GM23338 (cell line): Measurements from ENCODE around the gene RCOR3. TPM values are rescaled to one million over a fixed set of nuclear protein-coding genes. Genes with fewer than 3 reads are reported as not detected.
A peak's percentile ranks its signal among the peaks of the same experiment; 100 is the strongest.
"Not testable (repeated sequence)": the region's sequence is repeated elsewhere in the genome, so short reads cannot be mapped to it uniquely, and the experiment has no call there.

Source experiments
- ATAC-seq: fragments of 200-7000 bp; cut with Tn5 transposase; 3 replicates; pipeline ENCODE4 v1.9.1; 2020
- DNase-seq: peaks from one replicate; pipeline ENCODE4 v3.0.0-alpha.2; 2015; ENCODE audit warnings: low spot score
- H2AFZ ChIP-seq: fragments of 200-600 bp; sonication (generic); 2 replicates; pipeline ENCODE4 v1.8.0; 2016; ENCODE audit warnings: antibody characterized with exemption, mild to moderate bottlenecking, moderate library complexity
- H3F3A ChIP-seq: fragments of 200-600 bp; sonication (generic); replicated peaks from 2 replicates; pipeline ENCODE4 v1.8.0; 2017; ENCODE audit warnings: antibody characterized with exemption, mixed run types, low read depth
- H3K27ac ChIP-seq: fragments of 200-600 bp; sonication (generic); 2 replicates; pipeline ENCODE4 v1.6.1; 2016; ENCODE audit warnings: low read depth
- H3K27me3 ChIP-seq: fragments of 200-600 bp; sonication (generic); 2 replicates; pipeline ENCODE4 v1.8.0; 2016; ENCODE audit warnings: mild to moderate bottlenecking, mixed run types, moderate library complexity; ENCODE audit not compliant: insufficient read depth
- H3K36me3 ChIP-seq: fragments of 200-600 bp; sonication (generic); 2 replicates; pipeline ENCODE4 v1.8.0; 2016; ENCODE audit warnings: mild to moderate bottlenecking; ENCODE audit not compliant: insufficient read depth
- H3K4me1 ChIP-seq: fragments of 200-600 bp; sonication (generic); 2 replicates; pipeline ENCODE4 v1.8.0; 2016; ENCODE audit warnings: mild to moderate bottlenecking, moderate library complexity; ENCODE audit not compliant: insufficient read depth
- H3K4me2 ChIP-seq: fragments of 200-600 bp; sonication (generic); 2 replicates; pipeline ENCODE4 v1.7.1; 2017; ENCODE audit warnings: mixed run types
- H3K4me3 ChIP-seq: fragments of 200-600 bp; sonication (generic); 2 replicates; pipeline ENCODE4 v1.6.1; 2016; ENCODE audit warnings: mixed run types
- H3K79me2 ChIP-seq: fragments of 200-600 bp; sonication (generic); replicated peaks from 2 replicates; pipeline ENCODE4 v1.8.0; 2017; ENCODE audit warnings: mild to moderate bottlenecking; ENCODE audit not compliant: insufficient read depth
- H3K9me2 ChIP-seq: fragments of 200-600 bp; sonication (generic); 2 replicates; pipeline ENCODE4 v1.8.0; 2017; ENCODE audit not compliant: insufficient read depth
- H4K20me1 ChIP-seq: fragments of 200-600 bp; sonication (generic); replicated peaks from 2 replicates; pipeline ENCODE4 v1.8.0; 2017; ENCODE audit warnings: mild to moderate bottlenecking; ENCODE audit not compliant: insufficient read depth
- H3K27ac Mint-ChIP-seq: 2 replicates; pipeline ENCODE4 v1.8.0; 2020; ENCODE audit warnings: inconsistent platforms, mild to moderate bottlenecking, moderate library complexity, mixed read lengths
- H3K27me3 Mint-ChIP-seq: 3 replicates; pipeline ENCODE4 v1.8.0; 2022; ENCODE audit warnings: low read depth, mild to moderate bottlenecking, moderate library complexity, mixed read lengths, inconsistent platforms; ENCODE audit not compliant: insufficient read depth, poor library complexity
- H3K36me3 Mint-ChIP-seq: 3 replicates; pipeline ENCODE4 v1.8.0; 2021; ENCODE audit warnings: low read depth, mild to moderate bottlenecking, inconsistent platforms, moderate library complexity, mixed read lengths
- H3K4me1 Mint-ChIP-seq: 3 replicates; pipeline ENCODE4 v1.8.0; 2020; ENCODE audit warnings: mild to moderate bottlenecking, inconsistent platforms, mixed read lengths
- H3K4me3 Mint-ChIP-seq: 3 replicates; pipeline ENCODE4 v1.8.0; 2021; ENCODE audit warnings: moderate library complexity, mild to moderate bottlenecking, inconsistent platforms, mixed read lengths
- H3K9me3 Mint-ChIP-seq: 3 replicates; pipeline ENCODE4 v1.8.0; 2020; ENCODE audit warnings: moderate library complexity, mild to moderate bottlenecking, inconsistent platforms, mixed read lengths
- CREB1 ChIP-seq: fragments of 250-450 bp; sonication (Bioruptor Pico); IDR thresholded peaks from 2 replicates; pipeline ENCODE4 v1.5.0; 2020; ENCODE audit warnings: low read depth, mild to moderate bottlenecking, moderate library complexity
- CTCF ChIP-seq, 2 experiments: fragments of 200-600 bp in 1 of 2; sonication (generic) in 1 of 2; conservative IDR thresholded peaks; 2 replicates each; pipeline versions ENCODE4 v1.5.1 to v1.6.1; 2016 to 2017; ENCODE audit warnings: antibody characterized with exemption in 2 of 2, low read depth in 2 of 2, mild to moderate bottlenecking in 2 of 2, moderate library complexity in 1 of 2
- EZH2 ChIP-seq: fragments of 200-600 bp; sonication (generic); IDR thresholded peaks from one replicate; pipeline ENCODE4 v1.8.0; 2017; ENCODE audit warnings: antibody characterized with exemption, mild to moderate bottlenecking, low read depth; ENCODE audit not compliant: unreplicated experiment
- EZH2phosphoT487 ChIP-seq: fragments of 200-600 bp; sonication (generic); IDR thresholded peaks from one replicate; pipeline ENCODE4 v1.8.1; 2018; ENCODE audit warnings: antibody characterized with exemption; ENCODE audit not compliant: unreplicated experiment
- JUNB ChIP-seq: IDR thresholded peaks from one replicate; pipeline ENCODE4 v1.6.1; 2016; ENCODE audit warnings: antibody characterized with exemption; ENCODE audit not compliant: unreplicated experiment
- NANOG ChIP-seq: IDR thresholded peaks from 2 replicates; pipeline ENCODE4 v1.6.1; 2016; ENCODE audit warnings: antibody characterized with exemption, borderline replicate concordance
- POLR2AphosphoS5 ChIP-seq: IDR thresholded peaks from 2 replicates; pipeline ENCODE4 v1.6.1; 2016; ENCODE audit warnings: antibody characterized with exemption, low read depth
- STAT1 ChIP-seq: IDR thresholded peaks from one replicate; pipeline ENCODE4 v1.6.1; 2016; ENCODE audit warnings: antibody characterized with exemption; ENCODE audit not compliant: unreplicated experiment
- ZNF331 ChIP-seq: fragments of 250-450 bp; sonication (Bioruptor Pico); IDR thresholded peaks from 2 replicates; pipeline ENCODE4 v1.5.0; 2020; ENCODE audit warnings: low read depth, mild to moderate bottlenecking, moderate library complexity
- ZNF462 ChIP-seq: fragments of 250-450 bp; sonication (Bioruptor Pico); IDR thresholded peaks from 2 replicates; pipeline ENCODE4 v1.5.0; 2020; ENCODE audit warnings: mild to moderate bottlenecking, moderate library complexity
- polyA plus RNA-seq: library from polyadenylated mRNA; unstranded; fragments of >200 nt; fragmentation: Nextera tagmentation; extraction: Ambion mirVana; gene quantifications from 2 replicates; pipeline ENCODE4 v1.2.1, GENCODE V29; 2016
- total RNA-seq: library from RNA; depleted of rRNA; stranded (reverse); fragments of >200 nt; shearing (Covaris generic); gene quantifications from 2 replicates; pipeline ENCODE4 v1.2.3, GENCODE V29; 2014

RCOR3 gene
- total and polyA plus RNA-seq, 2 experiments from 2014 or later: 19.4 to 26.2 TPM

GRCh38 chr1:211247921-211248320 lies 11.2 kb upstream of the RCOR3 start (continued):
- TF ChIP-seq CTCF (conservative IDR thresholded peaks at IDR 0.05; ENCODE audit: low read depth in 2 of 2): no peak

GRCh38 chr1:211249611-211250010 lies 9.6 kb upstream of the RCOR3 start:
- not testable (repeated sequence) for H3K9me2 ChIP-seq, H3K4me3 Mint-ChIP-seq, H3K27me3 ChIP-seq, H3F3A ChIP-seq, H4K20me1 ChIP-seq, H3K4me3 ChIP-seq, H3K79me2 ChIP-seq, ATAC-seq, H3K27me3 Mint-ChIP-seq, H3K36me3 ChIP-seq, H2AFZ ChIP-seq, H3K36me3 Mint-ChIP-seq, H3K4me2 ChIP-seq, H3K9me3 Mint-ChIP-seq
- Histone ChIP-seq H3K27ac (0 out of 2 replicates have a peak overlapping the region, but pooled peaks have one; percentile 9), H3K4me1 (peaks cover 23% of the 10 kb centered on the region)
- peak; percentile 49 for DNase-seq
- Mint-ChIP-seq H3K4me1 (peaks cover 22% of the 10 kb centered on the region), H3K27ac (0 out of 2 replicates have a peak overlapping the region, but pooled peaks have one; percentile 45)

GRCh38 chr1:211257826-211258225 lies 1.3 kb upstream of the RCOR3 start:
- H3K27ac Mint-ChIP-seq: peak overlapping the region; percentile 99
- peaks cover 16% of the 10 kb centered on the region; the same call in 2 of the 3 replicates for H3K36me3 Mint-ChIP-seq
- peaks cover 12% of the 10 kb centered on the region for H3K4me1 ChIP-seq
- no peaks in the 10 kb centered on the region for H3K9me2 ChIP-seq
- H3K4me1 Mint-ChIP-seq: peaks cover 22% of the 10 kb centered on the region
- no peak for ATAC-seq
- H3K27ac ChIP-seq: peak overlapping the region; percentile 100
- peak overlapping the region; percentile 68 for H3K4me3 ChIP-seq
- H3K36me3 ChIP-seq: no peaks in the 10 kb centered on the region
- DNase-seq: no peak
- no peaks in the 10 kb centered on the region for H3K27me3 ChIP-seq
- peak overlapping the region; percentile 92 for H3K4me2 ChIP-seq
- peaks cover 19% of the 10 kb centered on the region for H3K79me2 ChIP-seq
- no peak overlapping the region for H2AFZ ChIP-seq
- peak overlapping the region; percentile 89 for H3K4me3 Mint-ChIP-seq
- H3K27me3 Mint-ChIP-seq: peaks cover 21% of the 10 kb centered on the region
- no peaks in the 10 kb centered on the region for H3K9me3 Mint-ChIP-seq
- H3F3A ChIP-seq: peaks cover 13% of the 10 kb centered on the region
- peaks cover 4% of the 10 kb centered on the region; the same call in 1 of the 2 replicates for H4K20me1 ChIP-seq
- no peak for TF ChIP-seq CREB1 (CRISPR knock-in tag)
- no peak for TF ChIP-seq EZH2
- TF ChIP-seq STAT1: no peak
- no peak for TF ChIP-seq POLR2AphosphoS5
- no peak for TF ChIP-seq ZNF331
- TF ChIP-seq CTCF (conservative IDR thresholded peaks at IDR 0.05; ENCODE audit: low read depth in 2 of 2): no peak
- TF ChIP-seq JUNB: no peak
- TF ChIP-seq NANOG: no peak
- TF ChIP-seq EZH2phosphoT487: no peak
- TF ChIP-seq ZNF462 (CRISPR knock-in tag): no peak
